HG03039 (cell line): ENCODE results near the gene TCF20.

Source experiments
- ATAC-seq: cut with Tn5 transposase; IDR thresholded peaks from one replicate; pipeline ENCODE4 v1.9.1; 2021; ENCODE audit warnings: mild to moderate bottlenecking, moderate library complexity; ENCODE audit not compliant: unreplicated experiment

Gene TCF20

DNA sequence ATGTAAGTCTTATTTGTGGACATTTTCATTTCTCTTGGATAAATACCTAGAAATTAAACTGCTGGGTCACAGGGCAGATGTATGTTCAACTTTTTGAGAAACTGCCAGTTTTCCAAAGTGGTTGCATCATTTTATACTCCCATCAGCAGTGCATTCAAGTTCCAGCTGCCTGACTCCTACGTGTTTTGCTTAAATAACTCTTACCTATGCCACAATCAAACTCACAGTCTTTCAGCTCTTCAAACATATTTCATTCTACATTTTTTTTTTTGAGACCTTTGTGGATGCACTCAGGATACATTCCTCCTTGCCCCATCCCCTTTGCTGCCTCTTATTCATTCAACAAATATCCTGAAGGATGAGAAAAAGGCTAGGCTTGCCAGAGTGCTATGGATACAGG, 9.2 kb downstream of the TCF20 start:
- no peak for ATAC-seq

DNA sequence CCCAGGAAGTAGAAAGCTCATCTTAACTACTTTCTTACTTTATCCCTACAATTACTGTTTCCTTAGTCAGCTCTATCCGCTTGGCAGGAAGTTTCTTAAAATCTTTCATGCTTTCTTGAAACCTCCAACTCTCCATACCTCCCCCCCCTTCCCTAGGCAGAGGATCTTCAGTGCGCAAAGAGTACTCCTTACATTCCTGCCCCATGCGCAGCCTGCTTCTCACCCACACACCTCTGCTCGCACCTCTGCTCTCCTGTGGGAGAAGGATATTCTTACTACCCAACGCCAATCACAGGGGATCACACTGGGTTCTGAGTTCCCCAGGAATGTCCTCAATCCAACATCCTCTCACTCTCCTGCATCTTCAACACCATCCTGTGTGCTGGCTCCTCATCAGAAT, 12.3 kb downstream of the TCF20 start:
- no peak for ATAC-seq

DNA sequence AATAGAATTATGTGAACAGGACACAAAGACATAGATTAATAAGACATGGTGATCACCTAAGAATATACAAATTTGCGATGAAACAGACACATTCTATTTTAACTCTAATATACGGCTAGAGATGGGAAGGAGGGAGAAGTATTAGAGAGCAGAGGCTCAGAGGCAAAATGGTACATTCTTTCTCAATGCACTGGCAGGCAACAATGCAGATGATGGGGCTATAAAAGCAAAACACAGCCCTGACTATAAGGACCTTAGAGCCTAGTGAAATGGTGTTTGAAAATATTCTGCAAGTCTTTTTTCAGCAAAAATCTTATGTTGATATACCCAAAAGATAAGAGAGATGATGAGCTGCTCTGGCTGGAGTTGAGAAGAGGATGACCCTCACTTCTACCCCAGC, 13.1 kb downstream of the TCF20 start:
- no peak for ATAC-seq

DNA sequence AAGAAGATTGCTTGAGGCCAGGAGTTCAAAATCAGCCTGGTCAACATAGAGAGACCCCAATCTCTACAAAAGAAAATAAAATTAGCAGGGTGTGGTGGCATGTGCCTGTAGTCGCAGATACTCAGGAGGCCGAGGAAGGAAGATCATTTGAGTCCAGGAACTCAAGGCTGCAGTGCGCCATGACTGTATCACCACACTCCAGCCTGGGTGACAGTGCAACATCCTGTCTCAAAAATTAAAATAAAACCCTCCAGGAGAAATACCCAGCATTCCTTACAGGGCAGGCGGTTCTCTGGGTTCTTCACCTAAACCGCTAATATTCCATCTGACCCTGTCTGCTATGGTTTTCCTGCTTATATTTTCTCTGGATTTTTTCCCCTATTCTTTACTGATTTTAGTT, 13.5 kb downstream of the TCF20 start:
- no peak for ATAC-seq

DNA sequence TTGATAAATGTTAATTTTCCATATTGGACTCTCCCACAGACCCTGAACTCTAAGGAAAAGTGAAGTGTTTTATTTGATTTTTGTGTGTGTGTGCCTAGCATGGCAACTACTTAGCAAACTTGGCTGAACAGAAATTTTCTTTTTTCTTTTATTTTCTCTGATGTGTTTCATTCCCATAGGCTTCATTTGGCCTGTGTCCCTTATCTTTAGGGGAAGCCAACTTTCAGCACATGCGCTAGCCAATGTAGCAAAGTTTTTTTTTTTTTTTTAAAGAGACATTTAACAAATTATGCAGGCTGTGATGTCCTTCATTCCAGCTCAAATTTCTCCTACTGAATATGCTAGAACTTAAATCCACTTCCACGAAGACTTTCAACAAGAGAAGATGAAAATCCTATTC, 14.2 kb downstream of the TCF20 start:
- no peak for ATAC-seq

DNA sequence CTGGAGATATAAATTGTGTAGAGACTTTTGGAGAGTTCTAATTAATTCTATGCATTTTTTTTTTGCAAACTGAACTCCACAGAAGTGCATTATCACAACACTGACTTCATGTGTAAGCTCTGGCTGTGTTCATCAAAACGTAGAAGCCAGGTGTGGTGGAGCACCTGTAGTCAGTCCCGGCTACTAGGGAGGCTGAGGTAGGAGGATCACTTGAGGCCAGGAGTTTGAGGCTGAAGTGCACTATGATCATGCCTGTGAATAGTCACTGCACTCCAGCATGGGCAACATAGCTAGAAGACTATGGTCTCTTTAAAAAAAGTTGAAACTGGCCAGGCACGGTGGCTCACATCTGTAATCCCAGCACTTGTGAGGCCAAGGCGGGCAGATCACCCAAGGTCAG, 20.6 kb downstream of the TCF20 start:
- ATAC-seq, result no peak

DNA sequence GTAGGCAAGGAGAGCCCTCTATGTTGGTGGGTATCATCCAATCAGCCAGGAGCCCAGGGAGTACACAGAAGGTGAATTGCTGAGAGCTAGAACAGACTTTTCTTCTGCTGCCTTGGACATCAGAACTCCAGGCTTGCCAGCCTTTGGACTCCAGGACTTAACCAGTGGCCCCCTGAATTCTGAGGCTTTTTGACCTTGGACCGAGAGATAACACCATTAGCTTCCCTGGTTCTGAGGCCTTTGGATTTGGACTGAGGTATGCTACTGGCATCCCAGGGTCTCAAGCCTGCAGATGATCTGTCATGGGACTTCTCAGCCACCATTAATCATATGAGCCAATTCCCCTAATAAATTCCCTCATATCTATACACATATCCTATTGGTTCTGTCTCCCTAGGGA, 21.5 kb downstream of the TCF20 start:
- no peak for ATAC-seq

DNA sequence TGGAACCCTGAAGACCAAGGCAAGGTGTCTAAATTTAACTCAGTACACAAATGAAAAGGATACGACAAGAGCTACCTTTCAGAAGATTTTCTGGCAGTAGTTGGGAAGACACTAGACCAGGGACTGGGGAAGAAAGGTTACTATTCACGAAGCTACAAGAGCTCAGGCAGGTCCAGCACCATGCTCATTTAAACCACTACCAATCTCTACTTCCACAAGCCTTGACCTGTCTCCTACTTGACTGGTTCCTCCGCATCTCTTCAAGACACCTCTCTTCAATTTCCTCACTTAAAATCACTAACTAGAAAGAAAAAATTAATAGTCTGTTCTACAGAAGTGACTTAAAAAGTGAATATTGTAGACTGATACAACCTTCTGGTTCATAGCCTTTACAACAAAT, 22.9 kb downstream of the TCF20 start:
- no peak for ATAC-seq

DNA sequence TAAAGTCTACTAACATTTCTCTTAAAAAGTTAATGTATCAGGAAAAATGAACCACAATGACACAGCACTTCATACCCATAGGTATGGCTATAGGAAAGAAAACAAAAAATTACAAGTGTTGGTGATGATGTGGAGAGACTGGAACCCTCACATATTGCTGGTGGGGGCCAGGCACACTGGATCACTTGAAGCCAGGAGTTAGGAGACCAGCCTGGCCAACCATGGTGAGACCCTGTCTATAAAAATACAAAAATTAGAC, 26.7 kb downstream of the TCF20 start:
- ATAC-seq, result no peak

DNA sequence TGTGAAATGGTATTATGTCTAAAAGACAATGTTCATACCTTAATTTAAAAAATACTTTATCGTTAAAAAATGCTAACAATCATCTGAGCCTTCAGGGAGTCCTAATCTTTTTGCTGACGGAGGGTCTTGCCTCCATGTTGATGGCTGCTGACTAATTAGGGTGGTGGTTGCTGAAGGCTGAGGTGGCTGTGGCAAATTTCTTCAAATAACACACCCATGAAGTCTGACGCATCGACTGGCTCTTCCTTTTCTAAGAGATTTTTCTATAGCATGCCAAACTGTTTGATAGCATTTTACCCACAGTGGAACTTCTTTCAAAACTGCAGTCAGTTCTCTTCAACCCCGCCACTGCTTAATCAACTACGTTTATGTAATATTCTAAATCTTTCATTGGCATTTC, 33.6 kb downstream of the TCF20 start:
- ATAC-seq, result no peak

DNA sequence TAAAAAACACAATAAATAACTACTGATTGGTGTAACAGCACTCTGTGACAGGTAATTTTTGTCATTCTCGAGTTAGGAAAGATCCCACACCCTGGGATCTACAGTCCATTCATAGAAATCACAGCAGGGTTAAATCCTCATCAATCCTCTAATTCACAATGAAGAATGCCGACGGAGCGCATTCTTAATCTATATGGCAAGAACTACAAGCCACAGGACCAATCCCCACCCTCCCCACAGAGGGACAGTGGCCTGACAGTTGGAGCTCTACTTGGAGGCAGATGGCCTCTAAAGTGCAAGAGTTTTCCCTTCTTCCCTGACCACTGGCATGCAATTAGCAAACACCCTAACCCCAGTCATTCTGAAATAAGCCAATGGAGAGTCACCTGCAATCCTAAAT, 34.2 kb downstream of the TCF20 start:
- no peak for ATAC-seq

DNA sequence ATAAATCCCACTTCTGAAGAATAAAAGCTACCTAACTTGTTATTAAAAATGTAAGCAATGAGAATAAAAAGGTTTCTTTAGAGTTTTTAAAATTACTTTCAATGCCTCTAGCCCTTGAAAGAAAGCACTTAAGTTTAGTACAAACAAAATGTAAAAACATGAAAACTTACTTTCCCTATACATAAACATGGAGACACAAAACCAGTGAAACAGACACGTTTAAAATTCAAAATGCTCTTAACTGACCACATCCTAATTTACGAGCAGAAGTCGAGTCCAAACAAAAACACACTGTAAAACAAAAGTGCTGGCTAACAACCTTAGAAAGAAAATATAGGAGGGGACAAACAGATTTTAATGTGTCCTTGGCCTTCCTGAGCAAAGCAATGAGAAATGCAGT, 36.6 kb downstream of the TCF20 start:
- no peak for ATAC-seq

DNA sequence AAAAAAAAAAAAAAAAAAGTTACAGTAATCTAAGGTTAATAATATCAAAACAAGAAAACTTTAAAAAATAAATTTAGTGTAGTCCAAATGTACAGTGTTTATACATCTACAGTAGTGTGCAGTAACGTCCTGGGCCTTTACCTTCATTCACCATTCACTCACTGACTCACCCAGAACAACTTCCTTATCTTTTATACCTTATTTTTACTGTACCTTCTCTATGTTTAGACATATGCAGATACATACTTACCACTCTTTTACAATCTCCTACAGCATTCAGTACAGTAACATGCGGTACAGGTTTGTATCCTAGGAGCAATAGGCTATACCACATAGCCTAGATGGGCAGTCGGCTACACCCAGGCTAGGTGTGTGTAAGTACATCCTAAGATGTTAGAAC, 38.5 kb downstream of the TCF20 start:
- ATAC-seq, result no peak

DNA sequence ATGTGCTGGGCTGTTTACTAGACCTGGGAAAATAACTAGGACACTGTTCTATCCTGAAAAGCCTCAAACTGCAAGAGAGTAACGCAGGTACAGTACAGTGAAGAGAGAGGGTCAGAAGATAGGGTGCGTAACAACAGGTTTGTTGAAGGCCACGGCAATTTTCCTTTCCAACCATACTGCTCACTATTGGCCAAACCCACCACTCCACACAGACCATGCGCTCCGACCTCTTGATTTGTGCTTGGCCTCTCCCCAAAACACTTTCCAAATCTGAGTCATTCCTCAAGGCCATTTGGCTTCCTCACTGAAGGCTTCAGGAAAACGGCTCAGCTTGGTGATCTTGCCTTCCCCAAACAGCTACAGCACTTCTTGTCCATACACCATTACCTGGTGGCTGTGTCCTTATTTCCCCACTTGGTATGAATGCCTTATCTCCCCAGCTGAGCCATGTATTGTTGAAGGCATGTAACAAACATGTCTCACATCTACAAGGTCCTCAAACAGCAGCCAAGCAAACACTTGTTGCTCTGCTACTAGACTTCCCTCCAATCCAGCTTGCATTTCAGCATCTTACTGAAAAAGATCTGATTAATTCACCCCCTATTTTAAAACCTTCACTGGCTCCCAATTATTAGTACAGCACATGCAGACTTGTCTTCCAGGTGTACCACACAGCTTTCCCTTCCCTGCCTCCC, 40.9 kb downstream of the TCF20 start:
- ATAC-seq, result no peak

DNA sequence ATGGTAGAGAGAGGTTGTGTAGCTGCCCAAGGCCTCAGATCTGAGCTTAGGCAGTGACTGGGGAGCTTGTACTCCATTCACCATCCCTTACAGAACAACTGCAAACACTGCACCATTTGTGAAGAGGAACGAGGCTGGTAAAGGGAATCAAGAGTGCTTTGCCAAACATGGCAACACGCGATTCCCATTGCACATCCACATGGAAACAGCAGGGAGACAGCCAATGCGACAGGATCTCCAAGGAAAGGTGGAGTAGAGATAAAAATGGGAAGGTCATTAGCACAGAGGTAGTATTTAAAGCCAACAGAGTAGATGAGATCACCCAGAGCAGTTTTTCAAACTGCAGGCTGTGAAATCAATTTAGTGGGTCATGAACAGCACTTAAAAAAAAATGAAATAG, 42.0 kb downstream of the TCF20 start:
- no peak for ATAC-seq

DNA sequence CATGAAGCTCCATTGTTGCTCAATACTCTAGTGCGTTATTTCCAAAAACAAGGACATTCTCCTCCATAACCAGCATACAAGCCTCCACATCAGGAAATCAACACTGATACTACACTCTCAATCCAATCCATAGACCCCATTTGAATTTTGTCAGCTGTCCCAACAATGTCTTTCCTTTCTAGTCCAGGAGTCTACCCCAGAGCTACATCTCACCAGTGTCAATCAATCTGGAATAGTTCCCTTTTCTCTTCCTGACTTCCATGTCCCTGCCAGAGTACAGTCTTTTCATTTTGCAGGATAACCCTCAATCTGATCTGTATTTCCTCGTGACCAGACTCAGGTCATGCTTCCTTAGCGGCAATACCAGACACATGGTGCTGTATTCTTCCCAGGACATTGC, 43.0 kb downstream of the TCF20 start:
- ATAC-seq, result no peak

DNA sequence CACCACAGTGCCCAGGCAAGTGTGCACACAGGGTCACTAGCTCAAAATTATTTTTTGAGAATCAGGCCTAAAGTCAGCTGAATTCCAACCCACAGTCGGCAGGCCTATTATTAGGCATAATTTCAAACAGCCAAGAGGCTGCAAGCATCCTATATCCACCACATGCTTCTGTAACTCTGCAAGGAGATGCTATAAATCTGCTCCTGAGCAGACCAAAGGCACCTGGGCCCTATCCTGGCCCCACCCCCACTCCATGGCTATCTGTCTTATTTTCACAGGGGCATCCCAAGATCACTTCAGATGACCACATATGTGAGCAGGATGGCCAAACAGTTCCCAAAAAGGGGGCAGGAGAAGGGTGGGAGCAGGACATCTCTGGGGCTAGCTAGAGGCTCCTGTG, 44.6 kb downstream of the TCF20 start:
- no peak for ATAC-seq

DNA sequence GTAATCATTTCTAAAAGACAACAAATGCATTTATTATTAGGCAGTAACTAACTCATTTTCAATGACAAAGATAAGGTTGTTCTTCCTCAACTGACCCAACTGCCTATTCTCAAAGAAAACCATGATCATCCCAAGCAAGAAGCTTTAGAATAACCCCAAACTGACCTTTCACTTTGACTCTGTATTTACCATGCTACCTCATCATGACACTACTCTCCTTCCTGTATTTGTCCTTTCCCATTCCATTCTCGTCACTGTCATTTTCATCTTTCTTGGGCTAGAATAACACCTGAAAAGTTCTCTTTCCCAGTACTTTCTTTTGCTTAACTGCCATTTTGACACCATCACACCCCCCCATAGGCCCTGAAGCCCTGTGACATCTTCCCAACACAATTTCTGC, 48.3 kb downstream of the TCF20 start:
- ATAC-seq, result no peak
